GM12878 (cell line): ENCODE results near the gene CDC45.

Source experiments
- ASH2L ChIP-seq: fragments of 300-600, 200-600 bp; sonication (generic); IDR thresholded peaks from 2 replicates; pipeline ENCODE4 v1.6.1; 2017; ENCODE audit warnings: low read depth, mild to moderate bottlenecking, borderline replicate concordance
- BCL3 ChIP-seq: IDR thresholded peaks from 2 replicates; pipeline ENCODE4 v1.6.1; 2011; ENCODE audit warnings: borderline replicate concordance, low read depth, mild to moderate bottlenecking, moderate library complexity, low read length; ENCODE audit not compliant: insufficient read depth, poor library complexity, severe bottlenecking
- CTCF ChIP-seq, 3 experiments: IDR thresholded peaks in 2 of 3; conservative IDR thresholded peaks in 1 of 3; 2 replicates each; pipeline ENCODE4 v1.5.1; 2011; ENCODE audit warnings: low read depth in 3 of 3, low read length in 3 of 3, mild to moderate bottlenecking in 3 of 3, control low read depth in 2 of 3, moderate library complexity in 2 of 3, inconsistent platforms in 1 of 3, mixed read lengths in 1 of 3; ENCODE audit not compliant: control insufficient read depth in 2 of 3, insufficient read depth in 1 of 3; ENCODE audit errors: extremely low read depth in 1 of 3
- DPF2 ChIP-seq: fragments of 450-650 bp; IDR thresholded peaks from 2 replicates; pipeline ENCODE4 v1.6.1; 2017; ENCODE audit warnings: mild to moderate bottlenecking
- EP300 ChIP-seq, 2 experiments: fragments of 150-350 bp in 1 of 2; IDR thresholded peaks; 2 replicates each; pipeline ENCODE4 v1.6.1; 2011 to 2012; ENCODE audit warnings: low read depth in 2 of 2, low read length in 2 of 2, borderline replicate concordance in 1 of 2, improper control_type of control experiment in 1 of 2, inconsistent platforms in 1 of 2; ENCODE audit not compliant: control insufficient read depth in 1 of 2
- JUNB ChIP-seq: IDR thresholded peaks from 2 replicates; pipeline ENCODE4 v1.6.1; 2016; ENCODE audit warnings: antibody characterized with exemption, mild to moderate bottlenecking
- NR2C2 ChIP-seq: IDR thresholded peaks from 2 replicates; pipeline ENCODE4 v1.6.1; 2011; ENCODE audit warnings: borderline replicate concordance, low read depth; ENCODE audit not compliant: control insufficient read depth, insufficient read length
- POLR2AphosphoS5 ChIP-seq: IDR thresholded peaks from 2 replicates; pipeline ENCODE4 v1.6.1; 2011; ENCODE audit warnings: mild to moderate bottlenecking, low read length, inconsistent platforms
- PRDM15 ChIP-seq: fragments of 450-650 bp; formaldehyde crosslinking; IDR thresholded peaks from 2 replicates; pipeline ENCODE4 v1.4.0; 2020; ENCODE audit warnings: mild to moderate bottlenecking, moderate library complexity
- RBBP5 ChIP-seq: fragments of 200-600 bp; sonication (generic); conservative IDR thresholded peaks from 2 replicates; pipeline ENCODE4 v1.6.1; 2016
- REST ChIP-seq: IDR thresholded peaks from 2 replicates; pipeline ENCODE4 v1.6.1; 2012; ENCODE audit warnings: mild to moderate bottlenecking, low read depth, low read length
- SKIL ChIP-seq: fragments of 450-650 bp; IDR thresholded peaks from 2 replicates; pipeline ENCODE4 v1.6.1; 2017; ENCODE audit warnings: mild to moderate bottlenecking, low read depth, inconsistent platforms; ENCODE audit not compliant: poor library complexity, severe bottlenecking
- SMC3 ChIP-seq: IDR thresholded peaks from 2 replicates; pipeline ENCODE4 v1.6.1; 2011; ENCODE audit warnings: low read length, improper control_type of control experiment, borderline replicate concordance
- SUPT20H ChIP-seq: IDR thresholded peaks from 2 replicates; pipeline ENCODE4 v1.6.1; 2011; ENCODE audit warnings: low read depth, mild to moderate bottlenecking, low read length, moderate library complexity, borderline replicate concordance; ENCODE audit not compliant: control insufficient read depth

- TF ChIP-seq SMC3 = no peak
- no peak for TF ChIP-seq EP300 (IDR thresholded peaks at IDR 0.05; ENCODE audit: borderline replicate concordance in 1 of 2, control insufficient read depth in 1 of 2, low read depth in 2 of 2, low read length in 2 of 2)
- TF ChIP-seq POLR2AphosphoS5 = peak; percentile 51; the same call in 1 of the 2 replicates
- no peak for TF ChIP-seq SKIL
- TF ChIP-seq RBBP5 = no peak
- no peak for TF ChIP-seq PRDM15
- TF ChIP-seq JUNB = no peak
- no peak for TF ChIP-seq CTCF (IDR thresholded peaks at IDR 0.05 in 2 of 3, conservative IDR thresholded peaks at IDR 0.05 in 1 of 3; ENCODE audit: control insufficient read depth in 2 of 3, extremely low read depth in 1 of 3, insufficient read depth in 1 of 3, low read depth in 3 of 3, low read length in 3 of 3)
- TF ChIP-seq NR2C2 = no peak
- TF ChIP-seq BCL3 = no peak
- TF ChIP-seq ASH2L = no peak
- no peak for TF ChIP-seq DPF2
- TF ChIP-seq SUPT20H = no peak
- TF ChIP-seq REST = no peak
Observed at GRCh38 chr22:19479355-19480172, at the start of gene CDC45.
